HepG2 (cell line): ENCODE measurements around the gene UCKL1. TPM values are rescaled to one million over a fixed set of nuclear protein-coding genes. Genes with fewer than 3 reads are reported as not detected.

Experiments
- BRD4 ChIP-seq: sonication (generic); formaldehyde crosslinking; IDR thresholded peaks from 2 replicates; pipeline ENCODE4 v1.4.0; 2020; ENCODE audit warnings: missing genetic modification reagents
- JUN ChIP-seq: sonication (generic); formaldehyde crosslinking; IDR thresholded peaks from 2 replicates; pipeline ENCODE4 v1.4.0; 2020; ENCODE audit warnings: mild to moderate bottlenecking, missing genetic modification reagents
- KAT8 ChIP-seq: IDR thresholded peaks from 2 replicates; pipeline ENCODE4 v1.6.1; 2016; ENCODE audit warnings: missing genetic modification reagents, missing compliant biosample characterization
- LCORL ChIP-seq, 2 experiments: fragments of 450-650 bp in 1 of 2; sonication (generic) in 1 of 2; formaldehyde crosslinking in 1 of 2; IDR thresholded peaks; 2 replicates each; pipeline versions ENCODE4 v1.5.0 to v1.6.1; 2017 to 2020; ENCODE audit warnings: antibody characterized with exemption in 1 of 2, missing genetic modification reagents in 1 of 2
- RBFOX2 ChIP-seq: fragments of 200-400 bp; formaldehyde crosslinking; IDR thresholded peaks from 2 replicates; pipeline ENCODE4 v1.6.1; 2017; ENCODE audit warnings: low read depth, mild to moderate bottlenecking, low read length
- REL ChIP-seq: sonication (generic); formaldehyde crosslinking; conservative IDR thresholded peaks from 2 replicates; pipeline ENCODE4 v1.8.0; 2022; ENCODE audit warnings: mild to moderate bottlenecking, missing genetic modification reagents, moderate library complexity
- TAF1 ChIP-seq: sonication (generic); formaldehyde crosslinking; IDR thresholded peaks from 2 replicates; pipeline ENCODE4 v1.4.0; 2020; ENCODE audit warnings: missing genetic modification reagents
- TOE1 ChIP-seq: sonication (generic); formaldehyde crosslinking; IDR thresholded peaks from 2 replicates; pipeline ENCODE4 v1.4.0; 2020; ENCODE audit warnings: mild to moderate bottlenecking, missing genetic modification reagents
- ZFX ChIP-seq: sonication (generic); formaldehyde crosslinking; IDR thresholded peaks from 2 replicates; pipeline ENCODE4 v1.4.0; 2020; ENCODE audit warnings: mild to moderate bottlenecking, low read depth, missing genetic modification reagents, moderate library complexity
- ZNF143 ChIP-seq: sonication (generic); formaldehyde crosslinking; IDR thresholded peaks from 2 replicates; pipeline ENCODE4 v1.4.0; 2020; ENCODE audit warnings: missing genetic modification reagents
- ZNF160 ChIP-seq: sonication (generic); formaldehyde crosslinking; IDR thresholded peaks from 2 replicates; pipeline ENCODE4 v1.8.0; 2022; ENCODE audit warnings: mild to moderate bottlenecking, inconsistent platforms, missing genetic modification reagents
- ZNF883 ChIP-seq: sonication (generic); formaldehyde crosslinking; IDR thresholded peaks from 2 replicates; pipeline ENCODE4 v1.5.1; 2020; ENCODE audit warnings: mild to moderate bottlenecking, missing genetic modification reagents; ENCODE audit errors: not compliant biosample characterization
- polyA plus RNA-seq, 8 experiments: library from polyadenylated mRNA; depleted of rRNA in 3 of 8; stranded (reverse) in 7 of 8; unstranded in 1 of 8; fragments of >200 nt; fragmentation: Illumina TruSeq in 4 of 8; extraction: Trizol in 4 of 8; gene quantifications; 2 replicates each; pipeline versions ENCODE4 v1.2.1 to v1.2.3, GENCODE V29; 2011 to 2016; ENCODE audit warnings: low read depth in 4 of 8, missing spikeins in 1 of 8, mixed read lengths in 1 of 8; ENCODE audit not compliant: insufficient read depth in 1 of 8
- total RNA-seq, 5 experiments: library from RNA; depleted of rRNA; stranded (reverse); fragments of >200 nt; fragmentation: Illumina TruSeq; extraction: Trizol; gene quantifications; 2 replicates each; pipeline ENCODE4 v1.2.3, GENCODE V29; 2016; ENCODE audit warnings: low read depth in 1 of 5
- TF ChIP-seq, protein P1 (sequence below): sonication (generic); formaldehyde crosslinking; IDR thresholded peaks from 2 replicates; pipeline ENCODE4 v1.9.0; 2021; ENCODE audit warnings: mild to moderate bottlenecking, missing genetic modification reagents
- TF ChIP-seq, protein P2 (sequence below): sonication (generic); formaldehyde crosslinking; IDR thresholded peaks from 2 replicates; pipeline ENCODE4 v1.5.0; 2020; ENCODE audit warnings: mild to moderate bottlenecking, missing genetic modification reagents
- TF ChIP-seq, protein P3 (sequence below): sonication (generic); formaldehyde crosslinking; IDR thresholded peaks from 2 replicates; pipeline ENCODE4 v1.5.1; 2020; ENCODE audit warnings: mild to moderate bottlenecking, missing genetic modification reagents, borderline replicate concordance
- TF ChIP-seq, protein P4 (sequence below): sonication (generic); formaldehyde crosslinking; IDR thresholded peaks from 2 replicates; pipeline ENCODE4 v1.5.1; 2020; ENCODE audit warnings: missing genetic modification reagents, mild to moderate bottlenecking, borderline replicate concordance

UCKL1 gene
- total and polyA plus RNA-seq, 2 of the 13 experiments (the other 11 are each of a cell fraction or from before 2014, with no cell fraction given), result 50.2 to 126 TPM

DNA sequence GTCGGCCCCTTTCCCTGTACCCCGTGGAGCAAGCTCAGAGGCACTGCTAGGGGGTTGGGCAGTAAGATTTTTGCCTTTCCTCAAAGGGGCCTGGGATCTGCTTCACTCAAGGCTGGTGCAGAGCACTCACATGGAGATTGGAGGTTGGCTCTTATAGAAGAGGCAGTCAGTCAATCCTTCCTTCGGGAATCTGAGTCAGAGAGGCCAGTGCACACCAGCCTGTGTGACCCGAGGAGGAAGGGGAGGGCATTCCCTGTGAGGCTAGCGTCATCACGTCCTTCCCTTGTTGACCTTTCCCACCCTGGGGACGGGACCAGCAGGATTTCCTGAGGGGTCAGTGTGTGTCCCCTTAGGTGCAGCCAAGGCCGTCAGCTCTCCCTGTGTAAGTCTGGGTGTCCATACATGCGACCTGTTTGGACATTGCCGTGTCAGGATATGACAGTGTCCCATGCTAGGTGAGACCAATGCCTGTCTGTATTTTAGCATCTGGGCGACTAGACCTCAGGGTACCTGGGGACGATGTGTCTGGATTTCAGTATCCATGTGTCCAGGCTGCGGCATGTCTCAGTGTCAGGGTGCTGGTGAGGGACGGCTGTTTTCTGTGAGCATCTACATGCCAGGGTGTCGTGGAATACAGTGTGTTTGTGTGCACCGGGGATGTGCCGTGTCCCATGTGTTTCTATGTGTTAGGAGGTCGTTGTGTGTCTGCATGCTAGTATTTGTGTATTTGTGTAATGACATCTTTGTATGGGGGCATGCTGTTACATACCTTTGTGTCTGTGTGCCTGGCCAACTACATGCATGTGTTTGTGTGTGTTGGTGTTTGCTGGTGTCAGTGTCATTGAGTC, 16.3 kb upstream of the UCKL1 start (continued):
- TF ChIP-seq, protein P1, sequence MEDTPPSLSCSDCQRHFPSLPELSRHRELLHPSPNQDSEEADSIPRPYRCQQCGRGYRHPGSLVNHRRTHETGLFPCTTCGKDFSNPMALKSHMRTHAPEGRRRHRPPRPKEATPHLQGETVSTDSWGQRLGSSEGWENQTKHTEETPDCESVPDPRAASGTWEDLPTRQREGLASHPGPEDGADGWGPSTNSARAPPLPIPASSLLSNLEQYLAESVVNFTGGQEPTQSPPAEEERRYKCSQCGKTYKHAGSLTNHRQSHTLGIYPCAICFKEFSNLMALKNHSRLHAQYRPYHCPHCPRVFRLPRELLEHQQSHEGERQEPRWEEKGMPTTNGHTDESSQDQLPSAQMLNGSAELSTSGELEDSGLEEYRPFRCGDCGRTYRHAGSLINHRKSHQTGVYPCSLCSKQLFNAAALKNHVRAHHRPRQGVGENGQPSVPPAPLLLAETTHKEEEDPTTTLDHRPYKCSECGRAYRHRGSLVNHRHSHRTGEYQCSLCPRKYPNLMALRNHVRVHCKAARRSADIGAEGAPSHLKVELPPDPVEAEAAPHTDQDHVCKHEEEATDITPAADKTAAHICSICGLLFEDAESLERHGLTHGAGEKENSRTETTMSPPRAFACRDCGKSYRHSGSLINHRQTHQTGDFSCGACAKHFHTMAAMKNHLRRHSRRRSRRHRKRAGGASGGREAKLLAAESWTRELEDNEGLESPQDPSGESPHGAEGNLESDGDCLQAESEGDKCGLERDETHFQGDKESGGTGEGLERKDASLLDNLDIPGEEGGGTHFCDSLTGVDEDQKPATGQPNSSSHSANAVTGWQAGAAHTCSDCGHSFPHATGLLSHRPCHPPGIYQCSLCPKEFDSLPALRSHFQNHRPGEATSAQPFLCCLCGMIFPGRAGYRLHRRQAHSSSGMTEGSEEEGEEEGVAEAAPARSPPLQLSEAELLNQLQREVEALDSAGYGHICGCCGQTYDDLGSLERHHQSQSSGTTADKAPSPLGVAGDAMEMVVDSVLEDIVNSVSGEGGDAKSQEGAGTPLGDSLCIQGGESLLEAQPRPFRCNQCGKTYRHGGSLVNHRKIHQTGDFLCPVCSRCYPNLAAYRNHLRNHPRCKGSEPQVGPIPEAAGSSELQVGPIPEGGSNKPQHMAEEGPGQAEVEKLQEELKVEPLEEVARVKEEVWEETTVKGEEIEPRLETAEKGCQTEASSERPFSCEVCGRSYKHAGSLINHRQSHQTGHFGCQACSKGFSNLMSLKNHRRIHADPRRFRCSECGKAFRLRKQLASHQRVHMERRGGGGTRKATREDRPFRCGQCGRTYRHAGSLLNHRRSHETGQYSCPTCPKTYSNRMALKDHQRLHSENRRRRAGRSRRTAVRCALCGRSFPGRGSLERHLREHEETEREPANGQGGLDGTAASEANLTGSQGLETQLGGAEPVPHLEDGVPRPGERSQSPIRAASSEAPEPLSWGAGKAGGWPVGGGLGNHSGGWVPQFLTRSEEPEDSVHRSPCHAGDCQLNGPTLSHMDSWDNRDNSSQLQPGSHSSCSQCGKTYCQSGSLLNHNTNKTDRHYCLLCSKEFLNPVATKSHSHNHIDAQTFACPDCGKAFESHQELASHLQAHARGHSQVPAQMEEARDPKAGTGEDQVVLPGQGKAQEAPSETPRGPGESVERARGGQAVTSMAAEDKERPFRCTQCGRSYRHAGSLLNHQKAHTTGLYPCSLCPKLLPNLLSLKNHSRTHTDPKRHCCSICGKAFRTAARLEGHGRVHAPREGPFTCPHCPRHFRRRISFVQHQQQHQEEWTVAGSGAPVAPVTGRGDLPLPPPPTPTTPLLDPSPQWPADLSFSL, result peak; percentile 85; the same call in 1 of the 2 replicates
- no peak for TF ChIP-seq JUN (CRISPR knock-in tag)
- TF ChIP-seq KAT8 (CRISPR knock-in tag), result 0 out of 2 replicates have a peak, but pooled peaks have one; percentile 20
- TF ChIP-seq TOE1 (CRISPR knock-in tag), result no peak
- TF ChIP-seq ZFX, result peak; percentile 30; the same call in 1 of the 2 replicates
- TF ChIP-seq, protein P2, sequence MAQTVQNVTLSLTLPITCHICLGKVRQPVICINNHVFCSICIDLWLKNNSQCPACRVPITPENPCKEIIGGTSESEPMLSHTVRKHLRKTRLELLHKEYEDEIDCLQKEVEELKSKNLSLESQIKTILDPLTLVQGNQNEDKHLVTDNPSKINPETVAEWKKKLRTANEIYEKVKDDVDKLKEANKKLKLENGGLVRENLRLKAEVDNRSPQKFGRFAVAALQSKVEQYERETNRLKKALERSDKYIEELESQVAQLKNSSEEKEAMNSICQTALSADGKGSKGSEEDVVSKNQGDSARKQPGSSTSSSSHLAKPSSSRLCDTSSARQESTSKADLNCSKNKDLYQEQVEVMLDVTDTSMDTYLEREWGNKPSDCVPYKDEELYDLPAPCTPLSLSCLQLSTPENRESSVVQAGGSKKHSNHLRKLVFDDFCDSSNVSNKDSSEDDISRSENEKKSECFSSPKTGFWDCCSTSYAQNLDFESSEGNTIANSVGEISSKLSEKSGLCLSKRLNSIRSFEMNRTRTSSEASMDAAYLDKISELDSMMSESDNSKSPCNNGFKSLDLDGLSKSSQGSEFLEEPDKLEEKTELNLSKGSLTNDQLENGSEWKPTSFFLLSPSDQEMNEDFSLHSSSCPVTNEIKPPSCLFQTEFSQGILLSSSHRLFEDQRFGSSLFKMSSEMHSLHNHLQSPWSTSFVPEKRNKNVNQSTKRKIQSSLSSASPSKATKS (CRISPR knock-in tag), result no peak
- peak; percentile 3 for TF ChIP-seq ZNF883
- no peak for TF ChIP-seq BRD4 (CRISPR knock-in tag)
- TF ChIP-seq, protein P3, sequence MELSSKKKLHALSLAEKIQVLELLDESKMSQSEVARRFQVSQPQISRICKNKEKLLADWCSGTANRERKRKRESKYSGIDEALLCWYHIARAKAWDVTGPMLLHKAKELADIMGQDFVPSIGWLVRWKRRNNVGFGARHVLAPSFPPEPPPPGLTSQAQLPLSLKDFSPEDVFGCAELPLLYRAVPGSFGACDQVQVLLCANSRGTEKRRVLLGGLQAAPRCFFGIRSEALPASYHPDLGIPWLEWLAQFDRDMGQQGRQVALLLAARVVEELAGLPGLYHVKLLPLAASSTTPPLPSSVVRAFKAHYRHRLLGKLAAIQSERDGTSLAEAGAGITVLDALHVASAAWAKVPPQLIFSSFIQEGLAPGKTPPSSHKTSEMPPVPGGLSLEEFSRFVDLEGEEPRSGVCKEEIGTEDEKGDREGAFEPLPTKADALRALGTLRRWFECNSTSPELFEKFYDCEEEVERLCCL (CRISPR knock-in tag), result no peak
- TF ChIP-seq ZNF143 (CRISPR knock-in tag), result no peak
- no peak for TF ChIP-seq ZNF160
- peak; percentile 28; the same call in 1 of the 2 replicates for TF ChIP-seq TAF1
- TF ChIP-seq LCORL (IDR thresholded peaks at IDR 0.05), result no peak
- TF ChIP-seq LCORL (CRISPR knock-in tag; IDR thresholded peaks at IDR 0.05), result peak; percentile 84; the same call in 1 of the 2 replicates
- no peak for TF ChIP-seq RBFOX2
- TF ChIP-seq, protein P4, sequence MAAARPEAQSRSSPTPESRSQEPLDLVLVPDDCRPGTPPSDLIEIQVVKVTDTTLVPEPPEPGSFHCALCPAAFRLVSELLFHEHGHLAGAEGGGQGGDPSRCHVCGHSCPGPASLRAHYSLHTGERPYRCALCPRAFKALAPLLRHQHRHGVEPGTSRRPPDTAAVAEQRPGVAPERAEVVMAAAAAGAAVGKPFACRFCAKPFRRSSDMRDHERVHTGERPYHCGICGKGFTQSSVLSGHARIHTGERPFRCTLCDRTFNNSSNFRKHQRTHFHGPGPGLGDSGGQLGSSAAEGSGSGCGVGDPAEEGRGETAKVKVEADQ (CRISPR knock-in tag), result no peak
- TF ChIP-seq REL (CRISPR knock-in tag), result no peak
